HFFc6 (cell line): ENCODE measurements around the gene LCNL1. TPM values are rescaled to one million over a fixed set of nuclear protein-coding genes. Genes with fewer than 3 reads are reported as not detected.

Experiments
- DNase-seq: peaks from one replicate; pipeline ENCODE4 v3.0.0-alpha.2; 2018
- H3K27ac Mint-ChIP-seq: 2 replicates; pipeline ENCODE4 v1.8.0; 2020; ENCODE audit warnings: mild to moderate bottlenecking, mixed read lengths
- H3K27me3 Mint-ChIP-seq: 2 replicates; pipeline ENCODE4 v1.8.0; 2021; ENCODE audit warnings: mild to moderate bottlenecking, moderate library complexity, mixed read lengths; ENCODE audit not compliant: insufficient read depth
- H3K36me3 Mint-ChIP-seq: 2 replicates; pipeline ENCODE4 v1.8.0; 2021; ENCODE audit warnings: low read depth, mixed read lengths
- H3K4me1 Mint-ChIP-seq: 2 replicates; pipeline ENCODE4 v1.8.0; 2020; ENCODE audit warnings: low read depth, mixed read lengths
- H3K4me3 Mint-ChIP-seq: 2 replicates; pipeline ENCODE4 v1.8.0; 2020; ENCODE audit warnings: mild to moderate bottlenecking, moderate library complexity, mixed read lengths
- H3K9me3 Mint-ChIP-seq: 2 replicates; pipeline ENCODE4 v1.8.0; 2020; ENCODE audit warnings: mild to moderate bottlenecking, mixed read lengths
- CTCF ChIP-seq: fragments of 200-600 bp; sonication (generic); IDR thresholded peaks from 2 replicates; pipeline ENCODE4 v1.5.0; 2021; ENCODE audit warnings: antibody characterized with exemption, mild to moderate bottlenecking
- total RNA-seq, 6 experiments: library from RNA; stranded (reverse); fragmentation: NEBNext Ultra II Directional; extraction: Animal tissue kit (Norgen Biotek cat#: 25700); gene quantifications; 2 replicates in 1 of 6; 3 replicates in 5 of 6; pipeline ENCODE4 v1.2.3, GENCODE V29; 2021

The LCNL1 gene
- total RNA-seq, 6 experiments from 2014 or later, result not detected

DNA sequence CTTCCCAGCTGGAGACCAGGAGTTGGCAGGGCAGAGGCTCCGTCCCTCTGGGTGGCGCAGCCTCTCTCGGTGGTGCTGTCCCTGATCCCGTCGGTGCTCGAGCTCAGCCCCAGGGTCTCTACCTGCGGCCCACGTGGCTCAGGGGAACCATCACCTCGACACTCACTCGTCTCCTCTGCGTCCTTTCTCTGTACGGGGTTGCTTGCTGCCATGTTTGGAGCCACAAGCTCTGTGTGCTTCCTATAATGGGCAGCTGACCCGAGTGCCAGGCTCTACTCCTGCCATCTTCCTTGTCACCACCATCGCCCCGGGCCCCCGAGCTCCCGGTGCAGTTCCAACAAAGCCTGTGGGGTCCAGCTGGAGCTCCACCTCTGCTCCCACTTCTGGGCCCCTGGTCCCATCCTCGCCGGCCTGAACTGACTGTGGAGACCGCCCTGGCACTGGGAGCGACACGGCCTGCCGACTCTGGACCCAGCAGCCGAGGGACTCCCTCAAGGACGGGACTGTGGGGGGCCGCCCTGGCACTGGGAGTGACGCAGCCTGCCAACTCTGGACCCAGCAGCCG, 43.3 kb upstream of the LCNL1 start:
- Mint-ChIP-seq H3K36me3 (peaks cover 16% of the 10 kb centered on the region), H3K4me1 (no peaks in the 10 kb centered on the region), H3K27ac (no peak overlapping the region), H3K9me3 (no peaks in the 10 kb centered on the region), H3K4me3 (no peak overlapping the region), H3K27me3 (peaks cover 2% of the 10 kb centered on the region)
- DNase-seq, result no peak
- no peak for TF ChIP-seq CTCF

- Mint-ChIP-seq H3K9me3 (no peaks in the 10 kb centered on the region), H3K4me1 (peaks cover 4% of the 10 kb centered on the region; the same call in 1 of the 2 replicates), H3K27me3 (no peaks in the 10 kb centered on the region; the same call in none of the 2 replicates), H3K36me3 (peaks cover 12% of the 10 kb centered on the region), H3K4me3 (no peak overlapping the region), H3K27ac (no peak overlapping the region)
- TF ChIP-seq CTCF, result no peak
- no peak for DNase-seq
These were observed 42.7 kb upstream of the LCNL1 start for GRCh38 chr9:136939996-136940525.

DNA sequence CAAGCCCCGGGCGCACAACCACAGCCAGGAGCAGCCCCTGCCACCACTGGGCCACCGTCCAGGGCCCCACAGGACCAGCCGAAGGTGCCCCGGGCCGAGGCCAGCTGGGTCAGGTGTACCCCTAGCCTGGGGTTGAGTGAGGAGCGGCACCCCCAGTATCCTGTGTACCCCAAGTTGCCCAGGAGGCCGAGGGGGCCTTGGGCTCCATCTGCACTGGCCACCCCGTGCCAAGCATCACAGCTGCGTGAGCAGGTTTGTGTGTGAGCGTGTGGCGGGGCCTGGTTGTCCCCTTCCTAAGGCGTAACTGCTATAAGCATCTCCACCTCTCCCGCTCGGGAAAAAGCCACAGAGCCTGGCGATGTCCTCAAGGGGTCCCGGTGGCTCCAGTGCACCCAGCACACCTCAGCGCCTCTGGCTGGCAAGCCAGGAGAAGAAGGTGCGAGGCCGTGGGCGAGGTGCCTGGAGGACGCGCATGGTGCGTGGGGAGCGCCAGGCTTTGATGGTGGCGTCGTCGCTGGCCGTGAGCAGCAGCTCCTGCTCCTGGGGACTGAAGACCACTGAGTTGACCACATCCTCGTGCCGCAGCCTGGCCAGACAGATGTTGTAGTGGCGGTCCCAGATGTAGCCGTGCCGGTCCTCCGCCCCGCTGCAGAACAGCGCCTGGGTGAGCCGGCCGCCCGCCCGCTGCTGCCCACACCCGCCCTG, 42.1 kb upstream of the LCNL1 start:
- H3K27ac Mint-ChIP-seq, result no peak overlapping the region
- no peaks in the 10 kb centered on the region for H3K9me3 Mint-ChIP-seq
- no peak overlapping the region for H3K4me3 Mint-ChIP-seq
- peaks cover 12% of the 10 kb centered on the region for H3K36me3 Mint-ChIP-seq
- peaks cover 4% of the 10 kb centered on the region; the same call in 1 of the 2 replicates for H3K4me1 Mint-ChIP-seq
- DNase-seq, result no peak
- TF ChIP-seq CTCF, result no peak
- no peaks in the 10 kb centered on the region; the same call in none of the 2 replicates for H3K27me3 Mint-ChIP-seq

- Mint-ChIP-seq H3K4me3 (no peak overlapping the region), H3K4me1 (peaks cover 4% of the 10 kb centered on the region; the same call in 1 of the 2 replicates), H3K27me3 (no peaks in the 10 kb centered on the region; the same call in none of the 2 replicates), H3K27ac (no peak overlapping the region), H3K9me3 (no peaks in the 10 kb centered on the region), H3K36me3 (peaks cover 12% of the 10 kb centered on the region)
- DNase-seq, result no peak
- no peak for TF ChIP-seq CTCF
These were observed 41.3 kb upstream of the LCNL1 start for GRCh38 chr9:136941231-136942111.

DNA sequence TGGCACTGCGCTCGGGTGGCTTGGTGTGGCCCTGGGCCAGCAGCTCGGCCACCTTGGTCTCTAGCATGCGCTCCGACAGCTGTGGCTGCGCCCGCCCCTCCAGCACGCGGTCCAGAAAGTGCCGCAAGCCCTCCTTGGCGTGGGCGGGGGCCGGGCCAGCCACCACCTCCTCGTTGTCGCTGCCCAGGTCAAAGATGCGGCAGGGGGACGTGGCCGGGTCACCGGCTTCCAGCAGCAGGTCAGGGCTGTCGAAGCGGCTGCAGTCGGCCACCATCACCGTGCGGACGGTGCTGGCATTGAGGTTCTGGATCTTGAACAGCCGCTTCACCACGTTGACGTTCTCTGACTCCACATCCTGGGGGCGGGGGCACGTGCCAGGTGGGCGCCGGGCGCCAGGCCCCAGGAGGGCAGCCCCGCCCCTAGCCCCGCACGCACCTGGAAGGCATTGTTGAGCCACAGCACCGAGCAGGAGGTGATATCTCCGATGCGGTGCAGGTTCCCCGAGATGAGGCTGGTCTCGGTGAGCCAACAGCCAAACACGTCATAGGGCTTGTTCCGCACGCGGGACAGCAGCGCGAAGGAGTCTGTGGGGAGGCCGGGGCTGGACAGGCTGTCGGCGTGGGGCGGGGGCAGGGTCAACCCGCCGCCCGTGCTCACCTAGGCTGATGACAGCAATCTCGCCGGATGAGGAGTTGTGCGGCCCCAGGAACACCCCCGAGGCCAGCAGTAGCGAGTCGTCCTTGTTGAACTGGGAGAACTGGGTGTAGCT, 40.5 kb upstream of the LCNL1 start:
- H3K27me3 Mint-ChIP-seq, result no peaks in the 10 kb centered on the region; the same call in none of the 2 replicates
- H3K9me3 Mint-ChIP-seq, result no peaks in the 10 kb centered on the region
- no peak overlapping the region for H3K4me3 Mint-ChIP-seq
- peaks cover 4% of the 10 kb centered on the region; the same call in 1 of the 2 replicates for H3K4me1 Mint-ChIP-seq
- no peak overlapping the region for H3K27ac Mint-ChIP-seq
- DNase-seq, result no peak
- peaks cover 12% of the 10 kb centered on the region for H3K36me3 Mint-ChIP-seq
- TF ChIP-seq CTCF, result no peak
